Renal cortex interstitium (tissue), 11 donors: ENCODE data around the gene SULT2B1. TPM values are rescaled to one million over a fixed set of nuclear protein-coding genes. Genes with fewer than 3 reads are reported as not detected.

Experiments
- DNase-seq, 11 donors: peaks; one replicate each; pipeline ENCODE4 v3.0.0-alpha.2; 2013; ENCODE audit warnings: low read depth in 9 of 11, low spot score in 4 of 11; ENCODE audit errors: extremely low read depth in 1 of 11
- polyA plus RNA-seq, 3 donors: library from polyadenylated mRNA; unstranded; fragments of 120-200 nt; gene quantifications; one replicate each; pipeline ENCODE4 v1.2.1, GENCODE V29; 2013; ENCODE audit not compliant: insufficient read length in 3 of 3

Gene SULT2B1
- polyA plus RNA-seq, 3 donors, result 0.28 to 0.62 (median 0.33) TPM

DNA sequence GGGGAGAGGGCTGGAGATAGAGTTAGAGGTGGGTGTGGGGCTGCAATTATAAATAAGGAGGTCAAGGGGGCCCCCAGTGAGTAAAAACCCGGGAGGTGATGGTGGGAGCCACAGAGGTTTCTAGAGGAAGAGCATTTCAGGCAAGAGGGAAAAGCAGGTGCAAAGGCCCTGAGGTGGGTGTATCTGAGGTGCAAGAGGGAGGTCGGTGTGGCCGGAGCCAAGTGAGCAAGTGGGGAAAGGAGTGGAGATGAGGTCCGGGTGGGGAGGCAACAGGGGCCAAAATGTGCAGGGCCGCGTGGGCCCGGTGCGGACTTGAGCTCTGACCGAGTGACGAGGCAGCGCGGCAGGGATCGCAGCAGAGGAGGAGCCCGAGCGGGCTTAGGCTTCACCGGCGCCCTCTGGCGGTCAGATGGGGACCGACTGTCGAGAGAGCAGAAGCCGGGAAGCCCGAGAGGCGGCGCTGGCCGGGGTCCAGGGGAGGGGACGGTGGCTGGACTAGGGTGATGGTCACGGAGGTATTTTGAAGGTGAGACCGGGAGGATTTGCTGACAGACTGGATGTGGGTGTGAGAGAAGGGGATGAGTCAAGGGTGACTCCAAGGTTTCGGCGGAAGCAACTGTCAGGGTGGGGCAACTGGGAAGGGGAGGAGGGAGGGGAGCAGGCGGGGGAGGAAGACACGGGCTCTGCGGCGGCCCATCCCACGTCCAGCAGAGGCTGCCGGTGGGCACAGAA is 36.9 kb downstream of the SULT2B1 start:
- DNase-seq, result peak; percentile 60 to 84 (median 76)

DNA sequence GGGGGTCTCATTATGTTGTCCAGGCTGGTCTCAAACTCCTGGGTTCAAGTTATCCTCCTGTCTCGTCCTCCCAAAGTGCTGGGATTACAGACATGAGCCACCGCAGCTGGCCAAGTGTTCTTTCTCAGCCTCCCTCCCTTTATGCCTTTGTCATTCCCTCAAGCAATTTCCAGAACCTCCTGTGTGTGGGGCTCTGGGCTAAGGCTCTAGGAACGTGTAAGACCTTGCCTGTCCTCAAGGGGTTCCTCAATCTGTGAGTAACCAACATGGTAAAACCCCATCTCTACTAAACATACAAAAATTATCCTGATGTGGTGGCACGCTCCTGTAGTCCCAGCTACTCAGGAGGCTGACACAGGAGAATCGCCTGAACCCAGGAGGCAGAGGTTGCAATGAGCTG is 39.0 kb downstream of the SULT2B1 start:
- no peak for DNase-seq

DNA sequence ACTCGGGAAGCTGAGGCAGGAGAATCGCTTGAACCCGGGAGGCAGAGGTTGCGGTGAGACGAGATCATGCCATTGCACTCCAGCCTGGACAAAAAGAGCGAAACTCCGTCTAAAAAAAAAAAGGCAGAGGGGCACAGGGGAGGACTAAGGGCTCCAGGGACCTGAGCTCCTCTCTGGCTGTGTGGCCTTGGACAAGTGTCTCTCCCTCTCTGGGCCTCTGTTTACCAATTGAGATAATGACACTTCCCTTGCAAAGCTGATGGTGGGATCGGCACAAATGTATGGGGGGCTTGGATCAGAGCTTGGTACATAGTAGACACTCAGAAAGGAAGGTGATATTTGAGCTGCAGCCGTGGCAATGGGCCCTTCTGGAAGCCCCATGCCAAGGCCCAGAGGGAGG is 43.2 kb downstream of the SULT2B1 start:
- no peak for DNase-seq

DNA sequence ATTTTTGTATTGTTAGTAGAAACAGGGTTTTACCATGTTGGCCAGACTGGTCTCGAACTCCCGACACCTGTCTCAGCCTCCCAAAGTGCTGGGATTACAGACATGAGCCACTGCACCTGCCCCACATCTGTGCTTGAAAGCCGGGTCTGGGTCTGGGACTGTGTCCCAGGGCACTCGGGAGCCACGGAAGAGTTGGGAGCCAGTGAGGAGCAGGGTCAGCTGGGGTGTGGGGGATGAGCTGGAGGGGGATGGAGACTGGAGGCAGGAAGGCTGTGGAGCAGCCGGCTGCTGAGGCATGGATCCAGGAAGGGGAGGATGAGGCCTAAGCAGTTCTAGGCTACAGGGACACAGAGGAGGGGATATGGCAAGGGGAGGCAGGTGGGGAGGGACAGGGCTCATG is 43.9 kb downstream of the SULT2B1 start:
- no peak for DNase-seq

DNA sequence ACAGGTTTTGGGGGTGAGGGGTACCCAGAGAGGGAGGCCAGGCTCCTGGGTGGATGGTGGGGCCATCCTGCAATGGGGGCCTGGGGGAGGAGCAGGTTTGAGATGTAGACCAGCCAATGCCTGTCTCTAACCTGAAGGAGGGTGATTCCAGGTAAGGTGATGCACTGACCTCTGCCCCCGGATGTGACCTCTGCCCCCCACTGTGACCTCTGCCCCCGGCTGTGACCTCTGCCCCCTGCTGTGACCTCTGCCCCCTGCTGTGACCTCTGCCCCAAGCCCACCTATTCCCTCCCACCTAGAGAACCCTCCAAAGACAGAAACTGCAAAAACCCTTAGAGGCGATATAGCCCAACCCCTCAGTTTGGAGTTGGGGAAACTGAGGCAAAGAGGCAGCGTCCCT is 44.3 kb downstream of the SULT2B1 start:
- DNase-seq, result no peak

DNA sequence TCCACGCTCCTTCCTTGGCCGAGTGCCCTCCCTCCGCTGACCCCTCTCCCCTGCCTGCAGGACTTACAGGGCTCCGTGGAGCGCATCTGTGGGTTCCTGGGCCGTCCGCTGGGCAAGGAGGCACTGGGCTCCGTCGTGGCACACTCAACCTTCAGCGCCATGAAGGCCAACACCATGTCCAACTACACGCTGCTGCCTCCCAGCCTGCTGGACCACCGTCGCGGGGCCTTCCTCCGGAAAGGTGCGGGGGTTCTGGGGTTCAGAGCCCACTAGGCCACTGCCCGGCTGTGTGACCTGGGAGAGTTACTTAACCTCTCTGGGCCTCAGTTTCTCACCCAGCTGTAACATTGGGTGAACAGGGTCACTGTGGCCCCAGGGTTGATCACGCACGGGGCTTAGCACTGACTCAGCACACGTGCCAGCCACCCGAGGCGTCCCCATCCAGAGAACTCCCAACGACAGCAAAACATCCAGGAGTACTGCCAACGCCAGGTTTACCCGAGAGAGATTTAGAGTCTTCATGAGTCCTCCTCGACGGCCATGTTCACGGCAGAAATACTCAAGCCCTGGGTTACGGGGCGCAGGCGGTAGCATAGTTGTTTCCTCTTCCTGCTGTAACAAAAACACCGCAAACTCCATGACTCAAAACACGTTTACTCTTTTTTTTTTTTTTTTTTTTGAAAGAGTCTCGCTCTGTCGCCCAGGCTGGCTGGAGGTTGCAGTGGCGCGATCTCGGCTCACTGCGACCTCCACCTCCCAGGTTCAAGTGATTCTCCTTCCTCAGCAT is 44.9 kb downstream of the SULT2B1 start:
- DNase-seq, result no peak

DNA sequence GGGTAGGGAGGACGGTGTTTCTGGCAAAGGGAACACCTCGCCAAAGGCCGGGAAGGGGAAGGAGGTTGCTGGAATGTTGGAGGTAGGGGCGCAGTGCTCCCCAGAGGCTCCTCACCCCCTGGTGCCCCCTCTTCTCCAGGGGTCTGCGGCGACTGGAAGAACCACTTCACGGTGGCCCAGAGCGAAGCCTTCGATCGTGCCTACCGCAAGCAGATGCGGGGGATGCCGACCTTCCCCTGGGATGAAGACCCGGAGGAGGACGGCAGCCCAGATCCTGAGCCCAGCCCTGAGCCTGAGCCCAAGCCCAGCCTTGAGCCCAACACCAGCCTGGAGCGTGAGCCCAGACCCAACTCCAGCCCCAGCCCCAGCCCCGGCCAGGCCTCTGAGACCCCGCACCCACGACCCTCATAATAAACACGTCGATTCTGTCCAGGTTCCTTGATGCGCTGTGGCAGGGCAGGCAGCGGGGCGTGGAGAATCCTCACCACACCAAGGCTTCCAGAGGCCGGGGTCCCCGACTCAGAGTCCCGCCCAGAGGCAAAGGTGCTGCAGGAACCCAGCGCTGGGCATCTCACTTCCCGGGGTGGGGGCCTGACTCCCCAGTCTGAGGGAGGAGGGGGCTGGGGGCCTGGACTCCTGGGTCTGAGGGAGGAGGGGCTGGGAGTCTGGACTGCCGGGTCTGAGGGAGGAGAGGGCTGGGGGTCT is 47.2 kb downstream of the SULT2B1 start:
- no peak for DNase-seq

DNA sequence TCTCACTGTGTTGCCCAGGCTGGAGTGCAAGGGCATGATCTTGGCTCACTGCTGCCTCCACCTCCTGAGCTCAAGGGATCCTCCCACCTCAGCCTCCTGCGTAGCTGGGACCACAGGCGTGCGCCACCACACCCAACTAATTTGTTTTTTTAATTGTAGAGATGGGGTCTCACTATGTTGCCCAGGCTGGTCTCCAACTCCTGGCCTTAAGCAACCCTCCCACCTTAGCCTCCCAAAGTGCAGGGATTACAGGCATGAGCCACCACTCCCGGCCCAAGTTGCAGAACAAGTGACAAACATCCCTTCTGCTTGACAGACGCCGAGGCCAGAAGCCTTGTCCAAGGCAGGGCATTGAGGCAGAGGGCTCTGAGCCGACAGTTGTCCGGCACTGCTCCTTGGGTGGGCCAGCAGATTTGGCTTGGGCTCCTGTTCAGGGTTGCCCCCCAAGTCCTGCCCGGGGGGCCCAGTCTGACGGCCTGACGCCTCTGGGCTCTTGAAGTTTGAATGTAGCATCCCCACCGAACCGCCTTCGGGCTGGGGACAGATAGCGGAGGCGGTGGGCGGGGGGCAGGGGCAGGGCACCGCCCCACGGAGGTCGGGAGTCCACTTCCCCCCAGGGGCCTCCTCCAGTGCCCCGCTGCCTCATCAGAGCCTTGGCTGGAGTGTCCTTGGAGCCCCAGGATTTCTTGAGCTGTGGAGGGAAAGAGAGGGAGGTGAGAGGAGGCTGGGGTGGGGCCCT is 48.9 kb downstream of the SULT2B1 start:
- DNase-seq, result no peak

DNA sequence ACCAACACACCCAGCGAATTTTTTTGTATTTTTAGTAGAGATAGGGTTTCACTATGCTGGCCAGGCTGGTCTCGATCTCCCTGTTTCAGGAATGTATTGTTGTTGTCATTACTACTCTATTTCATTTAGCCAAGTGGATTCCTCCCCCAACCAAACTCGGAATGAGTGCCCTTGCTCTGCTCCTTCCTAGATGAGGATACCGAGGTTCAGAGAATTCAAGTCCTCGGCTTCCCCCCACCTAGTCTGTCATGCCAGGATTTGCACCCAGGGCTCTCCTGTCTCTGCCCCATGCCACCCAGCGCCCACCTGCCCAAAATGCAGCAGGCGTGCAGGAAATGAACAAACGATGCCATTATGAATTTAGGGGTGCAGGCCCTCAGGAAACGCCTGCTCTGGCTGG is 51.0 kb downstream of the SULT2B1 start:
- DNase-seq, result no peak

DNA sequence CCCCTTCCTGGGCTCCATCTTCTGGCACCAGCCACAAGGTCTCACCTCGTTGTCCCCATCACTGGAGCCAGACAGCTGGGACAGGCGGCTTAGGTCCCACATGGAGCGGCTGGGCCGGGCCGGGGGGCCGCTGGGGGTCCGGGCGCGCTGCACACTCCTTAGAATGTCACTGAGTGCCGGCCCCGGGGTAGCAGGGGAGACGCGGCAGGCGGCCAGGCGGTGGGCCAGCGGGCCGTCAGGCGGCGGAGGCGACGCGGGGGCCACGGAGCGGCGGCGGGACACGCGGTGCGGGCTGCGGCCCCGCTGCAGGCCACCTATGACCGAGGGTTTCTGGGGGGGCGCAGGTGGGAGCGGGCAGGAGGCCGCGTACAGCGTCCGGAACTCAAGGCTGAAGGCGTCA is 51.5 kb downstream of the SULT2B1 start:
- no peak for DNase-seq

DNA sequence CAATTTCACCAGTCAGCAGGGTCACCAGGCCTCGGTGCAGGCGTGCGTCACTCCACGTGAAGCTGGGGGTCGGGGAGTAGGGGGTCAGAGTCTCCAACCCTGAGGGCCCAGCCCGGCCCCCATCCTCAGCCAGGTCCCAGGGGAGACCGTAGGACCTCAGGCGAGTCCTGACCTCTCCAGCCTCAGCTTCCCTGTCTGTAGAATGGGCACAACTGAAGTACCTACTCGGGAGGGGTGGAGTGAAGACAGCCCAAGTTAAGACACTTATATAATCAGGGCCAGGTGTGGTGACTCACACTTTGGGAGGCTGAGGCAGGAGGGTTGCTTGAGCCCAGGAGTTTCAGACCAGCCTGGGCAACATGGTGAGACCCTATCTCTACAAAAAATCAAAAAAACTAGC is 51.9 kb downstream of the SULT2B1 start:
- no peak for DNase-seq

DNA sequence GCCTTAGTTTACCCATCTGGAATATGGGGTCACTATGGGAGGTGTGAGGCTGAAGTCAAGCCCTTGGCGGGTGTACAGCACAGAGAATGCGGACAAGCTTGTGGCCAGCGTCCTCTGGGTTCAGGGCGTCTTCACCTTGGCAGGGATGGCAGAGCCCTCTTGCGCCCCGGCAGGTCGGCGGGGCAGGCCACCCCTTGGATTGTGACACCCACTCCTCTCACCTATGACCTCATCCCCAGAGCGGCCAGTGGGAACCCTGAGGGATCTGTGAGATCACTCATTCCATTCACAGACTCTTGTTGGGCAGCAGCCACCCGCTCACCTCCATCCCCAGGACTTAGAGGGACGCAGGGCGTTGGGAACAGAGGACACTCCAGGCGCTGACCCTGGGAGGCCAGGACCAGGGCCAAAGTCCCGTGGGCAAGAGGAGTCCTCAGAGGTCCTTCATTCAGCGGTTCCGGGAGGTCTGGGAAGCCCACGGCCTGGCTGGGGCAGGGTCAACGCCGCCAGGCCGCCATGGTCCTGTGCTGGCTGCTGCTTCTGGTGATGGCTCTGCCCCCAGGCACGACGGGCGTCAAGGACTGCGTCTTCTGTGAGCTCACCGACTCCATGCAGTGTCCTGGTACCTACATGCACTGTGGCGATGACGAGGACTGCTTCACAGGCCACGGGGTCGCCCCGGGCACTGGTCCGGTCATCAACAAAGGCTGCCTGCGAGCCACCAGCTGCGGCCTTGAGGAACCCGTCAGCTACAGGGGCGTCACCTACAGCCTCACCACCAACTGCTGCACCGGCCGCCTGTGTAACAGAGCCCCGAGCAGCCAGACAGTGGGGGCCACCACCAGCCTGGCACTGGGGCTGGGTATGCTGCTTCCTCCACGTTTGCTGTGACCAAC is 54.7 kb downstream of the SULT2B1 start, which contains the start of gene SPACA4:
Gene SPACA4 (plus strand): TSS at position 280 of the 896 bp plus-strand sequence. CDS start 237 bp downstream, at position 517.
- DNase-seq, result no peak

DNA sequence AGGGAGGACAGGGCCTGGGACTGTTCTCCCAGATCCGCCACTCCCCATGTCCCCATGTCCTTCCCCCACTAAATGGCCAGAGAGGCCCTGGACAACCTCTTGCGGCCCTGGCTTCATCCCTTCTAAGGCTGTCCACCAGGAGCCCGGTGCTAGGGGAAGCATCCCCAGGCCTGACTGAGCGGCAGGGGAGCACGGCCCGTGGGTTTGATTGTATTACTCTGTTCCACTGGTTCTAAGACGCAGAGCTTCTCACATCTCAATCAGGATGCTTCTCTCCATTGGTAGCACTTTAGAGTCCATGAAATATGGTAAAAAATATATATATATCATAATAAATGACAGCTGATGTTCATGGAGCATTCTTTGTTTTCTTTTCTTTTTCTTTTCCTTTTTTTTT is 55.4 kb downstream of the SULT2B1 start:
- DNase-seq, result no peak

DNA sequence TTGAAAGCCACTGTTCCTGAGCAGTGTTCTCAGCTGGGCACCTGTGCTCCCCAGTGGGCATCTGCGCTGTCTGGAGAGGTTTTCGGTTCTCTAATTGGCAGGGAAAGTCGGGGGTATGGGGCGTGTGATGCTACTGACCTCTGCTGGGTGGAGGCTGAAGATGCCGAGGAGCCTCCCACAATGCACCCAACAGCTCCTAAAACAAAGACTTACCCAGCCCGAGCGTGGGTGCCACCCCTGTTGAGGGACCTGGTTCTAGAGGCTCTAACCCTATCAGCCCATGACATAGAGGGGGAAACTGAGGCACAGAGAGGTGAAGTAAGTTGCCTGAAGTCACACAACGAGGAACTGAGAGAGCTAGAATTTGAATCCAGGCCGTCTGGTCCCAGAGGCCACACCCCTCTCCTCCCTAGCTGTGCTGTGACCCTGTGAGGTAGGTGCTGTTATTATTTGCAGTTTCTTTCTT is 56.9 kb downstream of the SULT2B1 start:
- DNase-seq, result no peak

DNA sequence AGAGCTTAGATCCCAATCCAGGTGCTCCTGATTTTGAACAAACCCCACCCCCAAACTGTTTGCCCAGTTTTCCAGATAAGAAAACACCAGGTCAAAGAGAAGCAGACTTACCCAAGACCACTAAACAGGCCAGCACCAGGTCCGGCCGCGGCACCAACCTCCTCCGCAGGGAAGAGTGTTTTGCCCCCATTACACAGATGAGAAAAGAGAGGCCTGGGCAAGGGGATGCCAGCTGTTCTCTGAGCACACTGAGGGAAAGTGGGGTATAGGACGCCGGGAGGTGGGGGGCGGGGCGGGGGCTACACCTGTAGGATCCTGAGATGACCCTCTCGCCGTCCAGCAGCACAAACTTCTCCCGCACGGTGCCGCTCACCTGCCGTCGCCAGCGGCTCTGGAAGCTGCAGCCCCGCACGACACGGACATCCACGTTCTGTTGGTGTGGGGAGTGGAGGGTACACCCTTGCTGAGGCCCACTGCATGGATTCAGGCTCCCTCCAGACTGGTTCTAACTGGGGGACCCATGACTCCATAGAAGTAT is 57.7 kb downstream of the SULT2B1 start:
- no peak for DNase-seq

DNA sequence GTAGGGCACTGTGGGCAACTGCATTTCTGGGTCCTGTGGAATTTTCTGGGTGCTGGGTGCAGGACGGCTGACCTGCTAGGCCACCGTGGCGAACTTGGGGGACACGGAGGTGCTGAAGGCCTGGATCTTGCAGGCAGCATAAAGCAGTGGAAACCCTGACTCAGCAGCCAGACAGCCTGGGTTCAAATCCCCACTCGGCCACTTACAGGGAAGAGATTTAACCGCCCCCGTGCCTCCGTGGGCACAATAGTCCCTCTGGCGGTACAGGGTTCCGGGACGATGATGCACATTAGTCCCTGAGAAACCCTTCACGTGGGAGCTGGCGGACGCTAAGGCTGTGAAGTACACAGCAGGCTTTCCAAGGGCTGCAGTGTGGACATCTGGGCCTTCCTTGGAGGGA is 59.9 kb downstream of the SULT2B1 start:
- DNase-seq, result no peak

DNA sequence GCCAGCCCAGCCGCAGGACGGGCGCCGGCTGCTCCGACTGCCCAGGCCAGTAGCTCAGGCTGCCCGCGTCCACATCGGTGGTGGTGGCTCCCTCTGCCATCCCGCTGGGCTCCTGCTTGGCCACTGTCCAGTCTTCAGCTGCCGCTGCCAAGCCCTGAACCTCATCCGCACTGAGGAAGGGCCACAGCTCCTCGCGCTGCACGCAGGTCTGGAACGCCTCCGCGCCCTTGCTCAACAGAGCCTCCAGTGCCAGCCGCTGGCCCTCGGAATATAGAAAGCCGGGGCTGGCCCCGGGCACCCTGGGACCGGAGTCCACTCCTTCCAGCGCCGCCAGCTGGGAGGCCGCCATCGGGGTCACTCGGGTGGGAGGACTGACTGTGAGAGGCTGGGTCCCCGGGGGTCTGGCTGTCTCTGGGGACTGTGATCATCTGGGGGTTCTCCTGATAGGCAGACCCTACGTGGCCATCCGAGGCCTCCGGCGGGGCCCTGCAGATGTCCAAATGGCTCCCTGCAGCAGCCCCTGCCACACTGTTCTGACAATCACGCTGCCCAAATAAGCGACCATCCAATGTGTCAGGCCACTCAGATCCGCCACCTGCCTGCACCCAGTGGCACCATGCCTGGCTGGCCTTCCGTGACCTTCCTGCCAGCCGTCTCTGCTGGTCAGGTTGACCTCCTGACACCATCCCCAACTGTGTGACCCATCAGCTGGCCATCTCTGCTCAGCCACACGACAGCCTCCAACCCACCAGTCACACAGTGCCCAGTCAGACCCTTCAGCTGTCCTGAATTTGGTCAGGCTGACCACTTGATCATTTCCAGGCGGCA is 61.3 kb downstream of the SULT2B1 start:
- DNase-seq, result no peak
